GM18517 (cell line): ENCODE measurements around the gene UBTD2.

Source experiments
- ATAC-seq: cut with Tn5 transposase; IDR thresholded peaks from one replicate; pipeline ENCODE4 v1.9.1; 2021; ENCODE audit warnings: mild to moderate bottlenecking, moderate library complexity; ENCODE audit not compliant: unreplicated experiment

UBTD2 gene

DNA sequence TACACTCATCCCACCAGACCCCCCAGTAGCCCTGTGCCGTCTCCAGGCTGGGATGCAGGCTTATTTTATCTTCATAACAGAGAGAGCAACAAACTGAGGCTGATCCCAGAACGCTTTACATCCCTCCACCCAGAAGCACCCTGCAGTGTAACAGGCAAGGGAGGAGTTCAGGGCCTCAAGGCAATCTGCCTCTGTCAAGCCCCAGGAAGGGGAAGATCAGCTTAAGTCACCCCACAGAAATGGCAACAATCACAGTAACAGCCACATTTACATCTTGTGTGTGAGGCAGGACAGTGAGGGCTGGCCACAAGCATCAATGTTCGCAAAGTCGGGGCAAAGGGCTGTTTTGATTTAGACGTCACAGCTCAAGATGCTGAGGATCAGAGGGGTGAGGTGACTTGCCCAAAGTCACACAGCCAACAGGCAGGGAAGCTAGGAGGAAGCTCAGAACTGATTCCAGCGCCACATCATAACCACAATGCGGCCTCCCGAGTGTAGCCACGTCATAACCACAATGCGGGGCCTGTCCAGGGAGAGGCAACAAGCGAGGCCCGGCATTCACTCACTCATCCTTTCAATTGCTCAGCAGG, 109.9 kb downstream of the UBTD2 start:
- no peak for ATAC-seq

DNA sequence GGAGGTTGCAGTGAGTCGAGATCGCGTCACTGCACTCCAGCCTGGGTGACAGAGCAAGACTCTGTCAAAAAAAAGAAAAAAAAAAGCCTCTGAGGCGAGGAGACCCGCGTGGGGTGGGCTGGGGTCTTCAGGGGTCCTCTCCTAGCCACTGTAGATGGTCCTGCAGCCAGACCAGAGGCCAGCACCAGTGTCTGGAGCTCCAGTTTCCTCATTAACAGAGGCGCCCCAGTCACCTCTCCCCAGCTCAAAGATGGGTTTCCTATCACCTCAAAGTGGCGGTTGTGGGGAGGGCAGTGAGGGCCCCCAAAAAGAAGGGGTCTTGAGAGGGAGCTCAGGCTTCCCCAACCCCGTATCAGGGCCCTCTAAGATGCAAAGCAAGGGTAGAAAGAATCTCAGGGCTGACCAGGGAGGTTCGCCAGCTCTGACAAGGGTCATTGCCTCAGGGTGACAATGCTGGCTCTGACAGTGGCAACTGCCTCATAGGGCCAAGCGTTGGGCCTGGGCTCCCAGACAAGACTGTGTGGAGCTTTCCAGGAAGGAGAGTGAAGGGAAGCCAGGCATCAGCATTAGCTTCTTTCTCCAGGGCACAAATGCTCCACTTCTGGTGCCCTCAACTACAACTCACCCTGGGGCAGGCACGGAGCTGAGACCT, 110.5 kb downstream of the UBTD2 start:
- no peak for ATAC-seq

DNA sequence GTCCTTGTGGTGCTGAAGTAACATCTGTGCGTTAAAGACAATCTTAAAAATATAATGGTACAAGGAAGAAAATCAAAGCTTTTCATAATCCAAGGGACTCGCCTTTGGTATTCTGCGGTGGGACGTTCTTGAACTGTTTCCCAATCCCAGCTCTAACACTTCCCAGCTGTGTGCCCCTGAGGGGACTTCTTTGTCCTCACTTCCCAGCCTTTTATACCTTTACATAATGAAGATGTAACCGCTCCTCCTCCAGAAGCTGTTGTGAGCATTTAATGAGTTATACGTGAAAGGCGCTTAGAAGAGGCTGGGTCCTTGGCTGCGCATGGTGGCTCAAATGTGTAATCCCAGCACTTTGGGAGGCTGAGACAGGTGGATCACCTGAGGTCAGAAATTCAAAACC, 112.4 kb downstream of the UBTD2 start:
- no peak for ATAC-seq

DNA sequence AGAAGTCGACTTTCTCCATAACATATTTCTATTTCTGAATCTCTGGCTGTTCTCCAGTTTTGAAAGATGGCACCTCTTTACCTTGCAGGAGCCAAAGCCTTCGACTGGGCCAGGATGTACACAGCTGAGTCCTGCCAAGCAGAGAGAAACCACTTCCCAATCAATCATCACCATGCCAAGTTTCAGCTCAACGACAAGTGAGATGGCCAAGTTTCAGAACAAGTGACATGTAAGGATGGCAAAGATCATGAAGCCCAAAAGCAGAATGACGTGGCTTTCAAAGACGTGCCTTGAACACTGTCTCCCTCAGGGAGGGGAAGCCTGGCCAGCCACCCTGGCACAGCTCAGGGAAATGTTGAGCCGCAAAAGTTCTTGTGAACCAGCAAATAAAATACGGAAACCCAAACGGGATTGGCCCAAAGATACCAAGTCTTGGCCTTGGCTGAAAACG, 113.3 kb downstream of the UBTD2 start:
- no peak for ATAC-seq

DNA sequence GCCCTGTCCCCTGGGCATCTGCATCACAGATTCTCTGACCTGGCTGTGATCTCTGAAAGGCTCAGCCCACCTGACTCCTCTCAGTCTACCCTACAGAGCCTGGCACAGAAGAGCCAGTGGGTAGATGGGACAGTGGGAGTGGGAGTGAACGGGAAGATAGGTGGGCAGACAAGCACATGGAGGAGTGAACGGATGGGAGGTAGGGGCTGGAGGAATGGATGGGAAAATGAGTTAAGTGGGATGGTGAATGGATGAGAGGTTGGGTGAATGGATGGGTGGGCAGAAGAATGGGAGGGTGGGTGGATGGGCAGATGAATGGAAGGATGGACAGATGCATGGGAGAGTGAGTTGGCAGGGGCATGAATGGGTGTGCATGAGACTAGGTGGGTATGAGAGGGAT, 114.3 kb downstream of the UBTD2 start:
- no peak for ATAC-seq

DNA sequence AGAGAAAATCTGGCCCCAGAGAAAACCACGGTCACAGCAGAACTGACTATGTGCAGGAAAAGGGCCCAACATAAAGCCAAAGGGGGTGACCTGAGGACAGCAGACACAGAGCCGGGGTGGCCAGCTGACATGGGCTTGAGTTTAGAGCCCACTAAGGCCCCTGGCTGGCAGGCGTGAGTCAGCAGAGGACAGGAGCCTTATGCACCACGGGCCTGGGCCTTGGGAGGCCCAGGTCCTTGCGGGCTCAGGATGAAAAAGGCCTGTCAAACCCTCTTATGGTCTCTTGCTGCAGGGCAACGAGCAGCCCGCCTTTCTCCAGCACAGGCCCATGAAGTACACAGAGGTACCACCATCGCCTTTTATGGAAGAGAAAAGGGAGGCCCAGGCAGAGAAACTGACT, 115.3 kb downstream of the UBTD2 start:
- no peak for ATAC-seq

DNA sequence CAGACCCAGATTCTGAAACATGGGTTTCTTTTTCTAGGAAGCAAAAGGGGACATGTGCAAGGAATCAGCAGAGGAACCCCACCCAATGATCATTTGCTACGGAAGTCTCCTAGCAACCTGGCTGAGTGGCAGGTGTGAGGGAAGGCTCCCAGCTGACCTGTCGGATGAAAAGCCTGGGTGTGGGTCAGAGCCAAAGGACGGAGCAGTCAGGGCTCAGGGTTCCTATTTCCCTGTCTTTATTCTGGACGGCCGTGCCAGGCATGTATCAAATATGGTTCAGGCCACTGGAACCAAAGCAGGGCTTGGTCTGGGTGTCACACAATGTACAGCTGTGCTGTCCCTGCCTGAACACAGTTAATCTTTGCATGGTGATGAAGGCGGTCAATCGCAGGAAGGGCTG, 115.7 kb downstream of the UBTD2 start:
- ATAC-seq, result no peak

DNA sequence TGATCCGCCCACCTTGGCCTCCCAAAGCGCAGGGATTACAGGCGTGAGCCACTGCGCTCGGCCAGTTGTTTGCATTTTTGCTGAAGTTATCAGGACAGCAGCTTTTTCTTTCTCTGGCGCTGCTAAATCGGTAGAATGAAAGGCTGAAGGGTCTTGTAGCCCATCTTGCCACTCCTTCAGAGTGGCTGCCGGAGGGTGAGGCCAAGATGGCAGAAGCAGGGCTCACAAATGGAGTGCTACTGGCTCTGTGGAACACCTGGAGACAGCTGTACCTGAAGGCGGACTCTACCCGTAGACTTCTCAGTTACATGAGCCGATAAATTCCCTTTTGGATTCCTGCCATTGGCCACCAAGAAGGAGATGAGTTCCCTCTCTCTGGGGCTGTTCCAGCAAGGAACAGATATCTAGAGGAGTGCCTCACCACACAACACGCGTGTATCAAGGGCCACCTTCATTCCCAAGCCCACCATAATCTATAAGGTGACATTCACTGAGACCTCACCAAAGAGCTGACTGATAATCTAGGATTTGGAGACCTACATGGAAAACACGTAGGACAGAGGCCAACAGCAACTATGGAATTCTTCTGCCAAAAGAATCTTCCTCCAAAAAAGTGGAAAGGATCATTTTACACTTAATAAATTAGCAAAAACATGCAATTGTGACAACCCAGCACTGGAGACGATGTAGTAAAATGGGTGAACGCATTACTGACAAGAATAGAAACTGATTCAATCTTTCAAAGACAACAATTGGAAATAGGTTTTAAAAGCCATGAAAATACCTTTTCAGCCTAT, 117.3 kb downstream of the UBTD2 start:
- no peak for ATAC-seq

DNA sequence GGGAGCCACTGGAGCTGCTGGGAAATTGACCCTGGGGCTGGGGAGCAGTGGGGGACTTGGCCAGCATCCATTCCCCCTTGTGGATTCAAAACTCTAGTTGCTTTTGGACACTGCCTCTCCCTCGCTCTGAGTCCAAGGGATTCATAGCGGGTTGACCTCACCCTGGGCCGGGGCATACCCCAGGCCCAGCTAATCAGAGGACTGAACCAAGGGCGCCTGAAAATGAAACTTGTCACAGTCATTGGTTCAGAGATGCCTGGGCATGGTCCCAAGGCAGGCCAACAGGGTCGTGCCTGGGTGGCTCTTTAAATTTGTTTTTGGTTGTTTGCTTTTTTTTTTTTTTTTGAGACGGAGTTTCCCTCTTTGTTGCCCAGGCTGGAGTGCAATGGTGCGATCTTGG, 118.1 kb downstream of the UBTD2 start:
- ATAC-seq, result no peak

DNA sequence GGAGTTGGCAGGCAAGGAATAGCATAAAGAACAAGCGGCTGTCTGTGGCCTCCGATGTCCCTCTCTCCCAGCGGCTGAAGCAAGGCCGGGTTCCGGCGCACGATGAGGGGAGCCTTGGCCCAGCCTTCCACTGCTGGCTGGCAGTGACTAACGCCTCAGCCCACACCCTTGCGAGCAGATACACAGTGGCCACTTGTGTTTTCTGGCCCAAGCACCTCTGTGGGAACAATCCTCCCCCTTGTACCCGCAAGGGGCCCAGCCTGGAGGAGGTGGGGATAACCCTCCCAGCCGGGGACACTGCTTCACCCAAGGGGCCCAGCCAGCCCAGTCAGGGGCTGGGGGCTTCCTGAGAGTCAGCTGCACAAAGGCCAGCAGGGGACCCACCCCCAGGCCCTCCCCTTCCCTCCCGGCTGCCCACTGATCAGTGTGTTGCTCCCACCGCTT, 118.8 kb downstream of the UBTD2 start:
- ATAC-seq, result no peak

DNA sequence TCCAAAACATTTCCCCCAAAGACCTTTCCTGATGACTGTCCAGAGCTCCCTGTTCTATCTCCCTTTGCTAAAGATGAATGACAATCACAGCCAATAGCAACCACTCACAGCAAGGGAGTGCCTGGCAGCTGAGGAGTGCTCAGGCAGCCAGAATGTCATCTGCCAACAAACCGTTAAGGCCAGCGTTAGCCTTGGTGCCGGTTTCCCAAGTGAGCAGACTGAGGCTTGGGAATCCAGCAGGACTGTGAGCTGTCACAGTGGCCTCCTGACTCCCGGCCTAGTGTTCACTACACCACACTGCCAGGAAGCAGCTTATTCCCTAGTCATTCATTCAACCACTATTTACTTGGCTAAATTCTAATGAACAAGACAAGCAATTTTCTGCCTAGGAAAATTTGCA, 120.2 kb downstream of the UBTD2 start:
- ATAC-seq, result no peak

DNA sequence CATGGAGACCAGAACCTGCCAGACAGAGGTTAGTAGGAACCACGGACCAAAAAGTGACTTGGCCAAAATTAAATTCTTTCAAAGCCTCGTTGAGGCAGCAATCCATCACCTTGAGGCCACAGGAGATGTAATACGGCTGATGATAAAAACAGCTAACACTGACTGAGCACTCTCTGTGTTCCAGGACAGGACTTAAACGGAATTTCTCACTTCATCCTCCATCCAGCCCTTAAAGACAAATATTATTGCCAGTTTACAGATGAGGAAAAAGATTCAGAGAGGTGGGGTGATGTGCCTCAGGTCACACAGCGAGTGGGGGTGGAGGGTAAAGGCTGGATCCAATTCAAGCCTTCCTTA, 120.6 kb downstream of the UBTD2 start:
- ATAC-seq, result no peak

DNA sequence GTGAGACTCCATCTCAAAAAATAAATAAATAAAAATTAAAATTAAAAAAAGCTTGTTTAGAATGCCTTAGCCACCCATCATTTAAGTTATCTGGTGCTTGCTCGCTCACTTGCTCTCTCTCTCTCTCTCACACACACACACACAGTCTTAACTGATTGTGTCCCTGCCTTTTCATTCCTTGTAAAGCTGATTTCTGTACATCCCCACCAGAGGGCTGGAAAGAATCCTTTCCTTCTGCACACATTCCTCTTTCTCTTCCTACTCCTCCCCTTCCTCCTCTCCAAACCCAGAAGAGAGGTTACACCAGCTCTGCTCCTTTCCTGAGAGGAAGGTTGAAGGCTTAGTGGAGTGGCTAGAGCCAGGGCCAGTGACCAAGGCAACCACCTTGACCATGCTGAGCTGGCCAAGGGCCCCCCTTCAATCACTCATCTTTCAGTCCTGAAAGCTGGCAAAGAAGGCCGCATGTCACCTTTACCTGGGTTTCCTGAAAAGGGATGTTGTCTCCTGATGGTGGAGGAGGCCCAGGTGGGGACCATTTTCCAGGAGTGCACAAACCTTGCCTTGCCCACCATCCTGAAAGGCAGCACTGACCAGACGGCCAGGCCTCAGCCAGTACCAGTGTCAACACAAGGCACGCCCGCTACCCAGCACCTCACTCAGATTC, 121.1 kb downstream of the UBTD2 start:
- ATAC-seq, result no peak

DNA sequence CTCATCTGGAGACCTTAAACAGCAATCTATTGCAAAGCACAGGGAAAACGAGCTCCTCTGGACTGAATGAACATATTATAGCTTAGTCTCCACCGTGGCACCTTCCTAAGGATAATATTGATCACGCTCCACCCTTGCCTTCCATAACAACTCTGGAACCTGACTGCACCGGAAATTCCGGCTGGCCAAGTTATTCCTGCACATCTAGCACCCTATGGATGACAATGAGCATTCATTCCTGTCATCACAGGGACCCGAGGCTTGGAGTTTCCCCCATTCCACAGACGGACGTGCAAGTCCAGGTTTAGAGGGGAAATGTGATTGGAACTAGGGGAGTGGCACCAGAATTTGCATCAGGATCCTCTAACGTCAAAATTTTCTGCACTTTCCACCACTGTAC, 123.1 kb downstream of the UBTD2 start:
- no peak for ATAC-seq
